ENCODE results near the gene STAP1.

The STAP1 gene

DNA sequence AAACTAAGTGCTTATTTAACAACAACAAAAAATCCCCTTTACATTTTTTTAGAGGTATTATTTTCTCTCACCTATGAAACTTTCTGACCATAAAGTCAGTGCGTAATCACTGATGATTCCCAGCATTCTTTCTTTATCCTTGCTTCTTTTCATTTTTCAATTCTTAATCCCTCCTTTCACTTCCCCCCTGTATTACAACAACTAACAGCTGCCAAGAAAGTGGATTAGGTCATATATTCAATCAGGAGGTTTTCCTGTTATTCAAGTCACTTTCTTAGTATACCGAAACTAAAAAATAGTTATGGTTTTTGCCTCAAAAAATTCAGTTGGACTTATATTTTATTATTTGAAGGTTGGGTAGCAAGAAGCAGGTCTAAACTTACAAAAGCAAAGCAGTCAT lies 2.1 kb upstream of the STAP1 start:
- DNase-seq: no peak

DNA sequence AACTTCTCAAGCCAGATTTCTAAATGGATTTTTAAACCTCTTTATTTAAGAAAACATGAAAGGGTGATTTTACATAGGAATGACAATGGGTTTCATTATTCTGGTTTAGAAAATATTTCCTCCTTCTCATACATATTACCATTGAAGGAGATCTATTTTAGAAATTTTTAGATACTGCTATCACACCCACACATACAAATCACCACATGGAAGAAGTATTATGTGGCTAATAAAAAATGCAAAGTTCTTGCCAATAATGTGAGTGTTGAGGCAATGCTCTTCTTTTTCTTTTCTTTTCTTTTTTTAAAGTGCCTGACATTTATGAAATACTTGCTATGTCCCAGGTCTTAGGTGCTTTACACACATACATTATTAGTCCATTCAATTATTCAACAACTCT lies 6.8 kb downstream of the STAP1 start:
- no peak for DNase-seq

DNA sequence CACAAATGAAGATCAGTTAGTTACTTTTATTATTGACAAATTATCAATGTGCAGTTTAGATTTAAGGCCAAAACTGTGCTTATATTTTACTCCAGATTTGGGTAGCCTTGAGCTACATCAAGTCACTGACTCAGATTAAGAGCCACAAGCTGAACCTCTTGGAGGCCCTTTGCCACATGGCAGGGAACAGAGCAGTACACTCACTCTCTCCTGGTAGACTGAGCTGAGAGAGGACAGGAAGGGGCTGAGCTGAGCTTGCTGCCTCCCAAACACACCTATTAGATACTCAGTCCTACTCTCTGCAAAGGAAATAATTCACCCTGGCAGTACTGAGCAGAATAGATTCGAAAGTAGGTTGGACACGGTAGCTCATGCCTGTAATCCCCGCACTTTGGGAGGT lies 7.8 kb downstream of the STAP1 start:
- no peak for DNase-seq

DNA sequence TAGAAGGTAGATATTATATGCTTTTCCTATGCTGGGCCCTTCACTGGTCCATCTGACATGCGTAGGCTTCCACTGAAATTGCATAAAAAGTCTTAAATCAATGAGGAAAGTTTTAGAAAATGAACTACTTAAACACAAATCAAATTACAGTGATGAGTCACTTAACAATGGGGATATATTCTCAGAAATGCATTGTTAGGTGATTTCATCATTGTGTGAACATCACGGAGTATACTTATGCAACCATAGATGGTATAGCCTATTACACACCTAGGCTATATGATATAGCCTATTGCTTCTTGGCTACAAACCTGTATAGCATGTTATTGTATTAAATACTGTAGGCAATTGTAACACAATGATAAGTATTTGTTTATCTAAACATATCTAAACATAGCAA lies 10.3 kb downstream of the STAP1 start:
- no peak for DNase-seq

DNA sequence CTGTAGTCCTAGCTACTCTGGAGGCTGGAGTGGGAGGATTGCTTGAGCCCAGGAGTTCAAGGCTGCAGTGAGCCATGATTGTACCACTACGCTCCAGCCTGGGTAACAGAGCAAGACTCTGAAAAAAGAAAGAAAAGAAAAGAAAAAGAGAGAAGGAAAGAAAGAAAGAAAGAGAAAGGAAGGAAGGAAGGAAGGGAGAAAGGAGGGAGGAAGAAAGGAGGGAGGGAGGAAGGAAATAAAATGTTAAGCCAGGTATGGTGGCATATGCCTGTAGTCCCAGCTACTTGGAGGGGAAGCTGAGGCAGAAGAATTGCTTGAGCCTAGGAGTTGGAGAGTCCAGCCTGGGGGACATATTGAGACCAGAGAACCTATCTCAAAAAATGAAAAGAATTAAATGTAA lies 12.0 kb downstream of the STAP1 start:
- DNase-seq: no peak

DNA sequence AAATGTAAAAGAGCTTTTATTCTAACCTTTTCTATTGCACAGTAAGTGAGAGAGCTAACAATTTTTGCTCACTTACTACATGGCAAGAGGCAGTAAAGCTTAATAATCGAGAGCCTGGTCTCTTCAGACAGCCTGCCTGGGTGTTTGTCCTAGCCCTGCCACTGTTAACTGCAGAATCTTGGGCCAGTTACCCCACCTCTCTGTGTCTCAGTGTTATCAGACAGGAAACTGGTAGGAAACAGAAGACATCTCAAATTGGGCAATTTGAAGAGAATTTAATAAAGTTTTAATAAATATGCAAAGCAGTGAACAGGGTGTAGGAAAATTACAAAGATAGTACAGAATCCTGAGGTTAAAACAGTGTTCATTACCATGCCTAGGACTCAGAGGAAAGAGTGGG lies 13.4 kb downstream of the STAP1 start:
- no peak for DNase-seq

DNA sequence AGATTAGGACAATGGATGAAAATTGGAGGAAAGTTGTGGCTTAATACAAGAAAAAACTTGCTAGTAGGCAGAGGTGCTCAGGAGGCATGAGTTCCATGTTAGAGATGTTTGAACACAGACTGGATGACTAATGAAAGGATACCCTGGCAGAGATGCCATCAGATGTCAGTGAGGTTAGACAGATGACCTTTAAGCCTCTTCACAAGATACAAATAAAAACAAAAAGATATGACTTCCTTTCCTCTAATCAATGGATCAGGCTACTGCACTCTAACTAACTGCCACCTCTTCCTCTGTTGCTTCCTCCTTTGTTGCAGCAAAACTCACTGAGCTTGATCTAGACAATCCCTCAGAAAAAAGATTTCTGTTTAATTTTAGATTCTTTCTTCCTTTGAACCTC lies 14.7 kb downstream of the STAP1 start:
- peak; percentile 16 for DNase-seq

DNA sequence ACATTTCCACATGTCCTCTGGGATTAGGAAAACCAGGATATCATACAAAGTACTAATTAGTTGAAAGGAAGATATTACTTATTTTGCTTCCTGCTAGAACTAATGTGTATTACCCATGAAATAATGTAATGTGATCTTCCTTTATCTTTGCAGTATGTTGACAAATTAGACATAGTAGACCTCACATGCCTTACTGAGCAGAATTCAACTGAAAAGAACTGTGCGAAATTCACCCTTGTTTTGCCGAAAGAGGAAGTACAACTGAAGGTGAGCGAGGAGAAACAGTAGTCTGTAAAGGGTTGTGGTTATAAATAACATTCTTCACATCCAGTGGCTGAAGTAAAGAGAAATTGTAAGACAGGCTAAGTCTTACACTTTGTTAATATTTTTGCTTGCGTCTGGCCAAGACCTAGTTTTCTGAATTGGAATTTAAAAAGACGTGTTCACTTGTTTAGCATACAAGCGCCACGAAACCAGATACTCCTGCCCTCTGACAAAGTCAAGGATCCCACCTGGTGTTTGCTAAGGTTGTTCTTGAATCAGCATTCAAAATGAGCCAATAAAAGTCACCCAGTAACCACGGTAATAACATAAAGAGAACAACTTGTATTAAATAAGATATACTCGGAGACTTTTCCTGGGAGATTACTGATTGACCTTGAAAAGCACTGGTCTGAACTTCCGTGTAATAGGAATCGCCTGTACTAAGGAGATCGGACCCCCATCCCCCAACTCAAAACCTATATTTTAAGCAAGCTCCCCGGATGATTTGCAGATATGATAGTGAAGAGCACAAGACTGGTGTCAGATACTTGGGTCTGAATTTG lies 16.9 kb downstream of the STAP1 start:
- peak; percentile 12 for DNase-seq

DNA sequence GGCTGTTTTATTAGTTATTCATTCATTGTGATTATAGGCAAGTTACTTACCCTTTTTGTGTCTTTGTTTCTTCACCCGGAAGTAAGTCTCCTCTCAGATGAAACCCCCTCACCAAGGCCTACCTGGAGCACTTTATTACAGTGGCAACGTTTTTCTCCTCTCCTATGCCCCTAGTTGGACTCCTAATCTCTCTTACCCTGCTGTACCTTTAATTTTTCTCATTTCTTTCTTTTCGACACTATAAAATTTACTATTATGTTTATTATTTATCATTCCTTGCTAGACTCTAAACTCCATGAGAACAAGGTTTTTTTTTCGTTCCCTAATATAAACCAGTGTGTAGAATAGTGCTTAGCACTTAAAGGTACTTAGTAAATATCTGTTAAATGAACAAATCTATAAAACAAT lies 17.5 kb downstream of the STAP1 start:
- DNase-seq: no peak

DNA sequence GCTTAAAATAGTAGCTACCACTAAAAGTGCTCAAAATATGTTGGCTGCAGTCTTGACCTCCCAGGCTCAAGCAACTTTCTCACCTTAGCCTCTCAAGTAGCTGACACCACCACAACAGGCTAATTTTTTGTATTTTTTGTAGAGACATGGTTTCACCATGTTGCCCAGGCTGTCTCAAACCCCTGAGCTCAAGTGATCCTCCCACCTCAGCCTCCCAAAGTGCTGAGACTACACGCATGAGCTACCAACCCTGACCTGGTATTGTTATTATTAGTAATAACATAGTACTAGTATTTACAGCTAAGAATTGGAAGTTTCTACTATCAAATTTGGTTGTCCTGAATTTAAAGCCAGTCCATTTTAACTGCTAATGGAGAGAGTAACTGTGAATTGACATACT lies 18.0 kb downstream of the STAP1 start:
- DNase-seq: no peak

DNA sequence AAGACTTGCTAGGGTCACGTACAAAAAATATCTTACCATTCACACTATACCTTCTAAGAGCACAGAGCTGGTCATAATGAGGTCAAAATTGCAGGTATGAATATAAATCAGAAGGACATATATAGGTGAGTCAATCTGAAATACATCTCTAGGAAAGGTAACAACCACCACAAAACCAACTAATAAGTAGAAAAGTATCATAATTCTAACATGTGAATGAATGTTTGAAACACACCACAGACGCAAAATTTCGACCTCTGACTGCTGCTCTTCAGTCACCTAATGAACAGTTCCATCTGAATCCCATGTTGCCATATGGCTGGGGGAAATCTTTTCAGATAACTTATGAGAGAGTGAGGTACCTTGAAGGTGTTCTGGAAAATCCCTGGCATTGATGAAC lies 22.1 kb downstream of the STAP1 start:
- no peak for DNase-seq

DNA sequence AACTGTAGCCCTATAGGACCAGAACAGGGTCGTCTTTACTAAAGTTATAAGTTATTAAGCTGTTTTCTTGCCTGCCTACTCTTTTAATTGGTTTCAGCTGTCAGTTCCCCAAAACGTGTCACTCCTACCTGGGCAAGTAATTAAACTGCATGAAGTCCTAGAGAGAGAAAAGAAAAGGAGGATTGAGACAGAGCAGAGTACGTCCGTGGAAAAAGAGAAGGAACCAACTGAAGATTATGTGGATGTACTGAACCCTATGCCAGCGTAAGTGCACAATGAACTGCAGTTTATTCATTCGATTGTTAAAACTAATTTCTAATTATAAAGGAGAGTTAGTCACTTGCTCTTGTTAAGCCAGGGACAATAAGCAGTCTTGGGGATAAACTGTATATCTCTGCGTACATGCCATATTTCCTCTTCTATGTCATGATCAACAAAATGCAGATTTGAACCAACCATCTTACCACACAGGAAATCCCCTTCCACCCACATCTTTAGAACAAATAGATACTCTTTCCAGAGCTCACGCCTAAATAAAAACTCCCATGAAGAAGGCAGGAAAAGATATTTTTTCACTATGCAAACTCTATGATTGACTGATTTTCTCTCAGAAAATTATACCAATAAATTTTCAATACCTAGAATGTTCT lies 22.8 kb downstream of the STAP1 start:
- DNase-seq: no peak

DNA sequence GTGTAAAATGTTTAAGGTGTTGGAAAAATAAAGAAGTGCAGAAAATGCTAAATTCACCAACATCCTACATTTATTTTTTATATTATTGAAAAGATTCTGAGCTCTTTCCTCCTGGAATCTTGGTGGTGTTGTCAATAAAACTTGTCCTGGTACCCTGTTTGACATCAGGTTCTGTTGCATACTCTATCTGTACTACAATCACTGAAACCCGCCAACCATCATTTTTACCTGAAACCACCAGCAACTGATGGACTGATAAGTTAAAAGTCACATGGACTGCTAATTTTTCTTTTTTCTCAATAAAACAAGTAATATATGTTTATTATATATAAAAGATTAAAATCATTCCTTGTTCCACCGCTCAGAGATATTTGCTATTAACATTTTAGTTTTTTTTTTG lies 23.4 kb downstream of the STAP1 start:
- DNase-seq: no peak

DNA sequence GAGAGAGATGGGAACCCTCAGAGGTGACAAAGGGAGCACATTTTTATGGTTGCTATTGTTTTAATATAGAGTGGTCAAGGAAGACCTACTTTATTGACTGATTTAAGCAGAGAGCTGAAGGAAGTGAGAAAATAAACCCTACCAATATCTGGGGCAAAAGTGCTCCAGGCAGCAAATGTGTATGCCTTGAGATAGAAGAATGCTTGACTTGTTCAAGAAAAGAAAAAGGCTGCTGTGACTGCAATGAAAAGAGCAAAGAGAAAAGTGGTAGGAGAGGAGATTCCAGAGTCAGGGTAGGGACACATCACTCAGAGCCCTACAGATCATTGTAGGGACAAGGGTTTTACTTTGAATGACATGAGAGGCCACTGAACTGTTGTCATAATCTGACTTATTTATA lies 26.0 kb downstream of the STAP1 start:
- DNase-seq: no peak

DNA sequence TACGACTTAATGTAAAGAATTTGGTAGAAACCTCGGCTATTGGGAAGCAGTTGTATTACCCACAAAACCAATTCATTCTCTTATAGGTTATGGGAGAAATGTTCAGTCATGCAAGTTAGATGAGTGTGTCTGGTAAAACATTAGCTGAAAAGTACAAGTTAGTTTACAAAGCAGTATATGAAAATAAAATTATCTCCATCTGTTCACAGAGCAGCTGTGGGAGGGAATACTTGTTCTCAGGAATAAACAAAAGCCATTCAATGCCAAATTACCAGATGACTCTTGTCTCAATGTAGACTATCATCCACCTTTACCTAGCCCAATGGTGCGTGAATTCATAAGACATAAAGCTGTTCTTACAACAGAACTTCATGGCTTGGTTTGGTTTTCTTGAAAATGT lies 28.6 kb downstream of the STAP1 start:
- DNase-seq: no peak

DNA sequence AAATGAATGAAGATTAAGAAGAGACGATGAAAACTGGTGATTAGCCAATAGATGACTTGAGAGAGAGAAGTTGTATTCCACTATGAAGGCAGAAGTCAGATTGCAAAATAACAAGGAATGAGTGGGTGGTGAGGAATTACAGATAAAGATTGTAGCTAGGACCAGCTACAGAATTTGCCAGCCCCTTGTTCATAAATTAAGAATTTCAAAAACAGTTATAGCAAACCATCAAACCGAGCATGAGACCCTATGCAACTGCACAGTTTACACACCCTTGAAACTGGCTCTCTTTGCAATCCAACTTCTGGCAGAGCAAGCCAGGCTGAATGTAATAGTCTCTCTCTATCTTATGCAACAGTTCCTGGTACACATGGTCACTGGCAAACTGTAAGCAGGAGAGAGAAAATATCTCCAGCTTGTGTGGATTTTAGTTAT lies 35.2 kb downstream of the STAP1 start:
- DNase-seq: no peak

DNA sequence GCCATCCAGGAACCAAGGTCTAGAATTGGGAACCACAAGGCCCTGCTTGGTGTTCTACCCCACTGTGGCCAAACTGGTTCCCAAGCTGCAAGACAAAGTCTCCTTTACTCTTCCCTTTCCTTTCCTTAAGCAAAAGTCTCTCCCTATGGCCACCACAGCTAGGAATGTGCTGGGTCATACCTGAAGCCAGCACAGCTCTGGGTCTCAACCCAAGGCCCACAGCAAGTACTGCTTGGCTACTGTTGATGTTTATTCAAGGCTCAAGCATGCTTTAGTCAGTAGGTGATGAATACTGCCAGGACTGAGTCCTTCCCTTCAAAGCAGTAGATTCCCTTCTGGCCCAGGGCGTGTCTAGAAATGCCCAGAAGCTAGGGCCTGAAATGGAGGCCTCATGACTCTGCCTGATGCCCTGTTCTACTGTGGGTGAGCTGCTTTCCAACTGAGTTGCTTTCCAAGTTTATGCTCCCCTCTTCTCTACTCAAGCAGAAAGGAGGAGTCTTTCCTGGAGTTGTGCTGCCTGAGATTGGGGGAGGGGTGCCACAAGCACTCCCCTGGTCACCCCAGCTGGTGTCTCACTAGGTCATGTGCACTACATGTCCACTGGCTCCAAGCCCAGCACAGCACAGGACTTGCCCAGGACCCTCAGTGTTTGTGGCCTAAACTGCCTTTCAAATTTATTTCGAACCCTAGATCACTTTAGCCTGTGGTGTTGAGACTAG lies 44.9 kb downstream of the STAP1 start:
- no peak for DNase-seq

DNA sequence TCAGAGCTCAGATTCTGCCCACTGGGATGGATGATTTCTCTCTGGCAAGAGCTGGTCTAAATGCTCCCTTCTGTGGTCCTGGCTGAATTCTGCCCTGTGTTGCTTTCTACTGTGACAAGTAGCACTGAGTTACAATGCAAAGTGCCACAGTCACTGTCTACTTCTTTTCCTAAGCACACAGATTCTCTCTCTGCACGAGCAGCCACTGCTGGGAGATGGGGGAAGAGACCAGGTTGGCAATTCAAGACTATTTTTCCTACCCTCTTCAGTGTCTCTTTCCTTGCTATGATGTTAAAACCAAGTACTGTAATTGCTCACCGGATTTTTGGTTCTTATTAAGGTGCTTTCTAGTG lies 45.5 kb downstream of the STAP1 start:
- DNase-seq: no peak

DNA sequence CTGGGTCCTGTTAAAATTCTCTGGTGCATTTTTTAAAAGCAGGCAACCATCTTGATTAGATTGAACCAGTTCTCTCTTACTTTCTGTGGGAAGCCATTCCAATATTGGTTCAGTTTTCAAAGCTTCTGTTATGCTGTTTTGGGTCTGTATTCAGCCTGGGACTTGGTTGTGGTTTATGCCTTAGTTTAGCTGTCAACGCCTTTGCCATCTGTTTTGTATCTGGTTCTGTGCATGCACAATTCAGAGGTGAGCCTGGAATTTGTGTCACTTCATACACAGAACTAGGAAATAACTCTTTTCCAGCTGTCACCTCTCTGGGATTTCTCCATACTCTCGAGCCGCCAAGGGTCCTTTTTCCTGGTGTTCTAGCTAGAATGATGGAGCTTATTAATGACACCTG lies 46.2 kb downstream of the STAP1 start:
- no peak for DNase-seq

DNA sequence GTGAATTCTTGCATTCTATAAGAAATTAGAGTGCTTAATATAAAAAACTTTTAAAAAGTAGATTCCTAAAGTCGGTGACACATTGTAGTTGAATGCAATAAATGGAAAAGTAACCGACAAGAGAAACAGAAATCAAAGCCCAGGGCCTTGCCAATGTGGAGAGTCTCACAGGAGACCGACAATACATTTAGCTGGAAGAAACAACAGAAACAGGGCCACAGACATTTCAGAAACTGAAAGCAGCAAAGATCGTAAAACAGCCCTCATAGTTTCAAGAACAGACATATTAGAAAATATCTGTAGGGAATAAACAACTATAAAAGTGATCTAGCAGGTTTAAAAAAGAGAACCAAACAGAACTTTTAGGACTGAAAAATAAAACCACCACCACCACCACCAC lies 49.5 kb downstream of the STAP1 start:
- DNase-seq: no peak

DNA sequence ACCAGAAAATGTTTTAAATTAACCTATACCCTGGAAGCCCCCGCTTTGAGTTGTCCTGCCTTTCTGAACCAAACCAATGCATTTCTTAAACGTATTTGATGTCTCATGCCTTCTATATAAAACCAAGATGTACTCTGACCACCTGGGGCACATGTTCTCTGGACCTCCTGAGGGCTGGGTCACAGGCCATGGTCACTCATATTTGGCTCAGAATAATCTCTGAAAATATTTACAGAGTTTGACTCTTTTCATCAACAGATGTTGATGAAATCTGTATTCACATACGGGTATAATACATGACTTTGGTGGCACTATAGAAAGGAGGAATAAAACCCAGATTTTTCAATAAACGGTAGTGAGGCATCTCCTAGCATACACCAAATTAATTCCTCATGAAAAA lies 55.7 kb downstream of the STAP1 start:
- no peak for DNase-seq

DNA sequence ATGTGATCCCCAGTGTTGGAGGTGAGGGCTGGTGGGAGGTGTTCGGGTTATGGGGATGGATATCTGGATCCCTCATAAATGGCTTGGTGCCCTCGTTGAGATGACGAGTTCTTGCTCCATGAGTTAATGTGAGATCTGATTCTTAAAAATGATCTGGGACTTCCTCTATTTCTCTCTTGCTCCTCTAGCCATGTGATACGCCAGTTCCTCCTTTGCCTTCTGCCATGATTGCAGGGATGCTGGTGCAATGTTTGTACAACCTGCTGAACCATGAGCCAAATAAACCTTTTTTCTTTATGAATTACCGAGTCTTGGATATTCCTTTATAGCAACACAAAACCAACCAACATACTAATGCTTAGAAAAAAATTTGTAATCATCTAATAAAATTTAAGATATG lies 56.6 kb downstream of the STAP1 start:
- DNase-seq: no peak

DNA sequence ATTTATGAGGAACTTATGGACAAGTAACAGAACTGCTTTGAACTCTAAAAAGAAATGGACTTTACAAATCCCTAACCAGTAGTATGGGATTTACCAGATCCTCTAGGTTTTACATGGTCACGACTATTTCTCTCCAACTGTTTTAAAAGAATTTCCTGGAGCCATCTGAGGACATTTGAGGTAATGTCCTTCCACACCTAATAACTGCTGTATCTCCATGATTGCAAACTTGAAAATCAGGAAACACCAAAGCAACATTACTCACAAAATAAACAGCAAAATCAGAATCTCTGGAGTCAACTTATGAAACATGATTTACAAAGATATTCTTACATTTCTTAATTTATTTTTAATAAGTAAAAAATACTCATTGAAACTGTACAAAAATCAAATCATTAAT lies 58.0 kb downstream of the STAP1 start:
- DNase-seq: no peak

DNA sequence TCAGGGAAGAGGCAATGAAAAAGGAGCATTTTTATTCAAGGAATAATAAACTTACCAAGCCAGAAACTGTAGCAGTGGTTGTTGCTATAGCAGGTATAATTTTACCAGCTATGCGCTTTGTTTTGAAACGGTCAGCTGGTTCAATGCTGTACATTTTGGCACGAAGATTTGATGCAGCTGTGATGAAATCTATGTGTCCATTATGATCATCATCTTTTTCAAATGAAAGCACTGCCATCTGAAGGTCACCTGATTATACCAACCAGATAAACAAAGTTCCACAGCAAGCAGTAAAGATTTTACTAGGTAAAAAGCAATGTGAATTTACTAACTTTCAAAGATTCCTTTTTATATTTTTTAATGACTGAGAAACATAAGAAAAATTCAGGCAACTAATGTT lies 66.4 kb downstream of the STAP1 start:
- no peak for DNase-seq
